ENCODE data around the gene HIPK2.

DNA sequence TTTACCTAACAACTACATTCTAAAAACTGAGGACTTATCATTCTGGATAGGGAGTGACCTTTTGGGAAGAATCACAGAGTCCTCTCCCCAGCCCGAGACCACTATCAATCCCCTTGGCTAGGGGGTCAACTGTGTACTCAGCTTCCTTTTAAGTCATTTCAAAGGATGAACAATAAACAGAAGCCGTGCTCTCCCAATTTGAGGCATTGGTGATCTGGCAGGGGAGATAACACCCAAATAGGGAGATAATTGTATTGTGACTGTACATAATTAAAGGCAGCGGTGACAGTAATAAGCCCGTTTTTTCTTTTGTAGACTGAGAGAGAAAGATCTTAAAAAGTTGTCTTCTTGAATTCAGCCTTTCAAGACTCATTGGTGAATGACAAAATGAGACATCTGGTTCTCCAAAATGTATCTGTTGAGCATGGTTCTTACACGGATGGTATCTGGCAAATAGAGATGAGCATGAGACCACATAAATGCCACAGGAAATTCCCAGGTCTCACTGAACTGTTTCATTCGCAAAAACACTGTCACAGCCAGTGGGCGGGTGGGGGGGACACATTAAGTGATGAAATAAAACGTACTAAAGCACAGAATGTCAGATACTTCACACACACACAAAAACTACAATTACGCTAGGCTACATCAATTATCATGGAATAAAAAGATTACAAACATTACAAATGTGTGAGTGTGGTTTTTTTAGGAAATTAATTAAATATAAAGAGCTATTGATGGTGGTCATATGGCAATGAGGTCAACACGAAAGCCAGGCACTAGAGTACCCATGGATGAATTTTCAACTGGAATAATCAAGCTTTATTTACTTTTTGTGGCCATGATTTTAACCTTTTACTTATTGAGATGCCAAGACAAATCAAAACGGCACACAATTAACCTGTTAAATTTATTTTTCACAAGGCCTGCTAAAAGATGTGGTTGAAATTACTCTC, 108.4 kb downstream of the HIPK2 start:
- no peak for TF ChIP-seq EP300 (IDR thresholded peaks at IDR 0.05)
- TF ChIP-seq CTCF (IDR thresholded peaks at IDR 0.05) = no peak
